SU-DHL-6 (cell line): ENCODE results near the gene TMEM170B.

ENCODE experiments used
- EZH2phosphoT487 ChIP-seq: fragments of 200-600 bp; sonication (generic), shearing (Covaris generic); conservative IDR thresholded peaks from 2 replicates; pipeline ENCODE4 v1.6.1; 2018; ENCODE audit warnings: mild to moderate bottlenecking, antibody characterized with exemption, low read length, moderate library complexity, mixed read lengths
- TF ChIP-seq, protein P1 (sequence below): fragments of 200-600 bp; sonication (generic); IDR thresholded peaks from one replicate; pipeline ENCODE4 v1.5.1; 2017; ENCODE audit warnings: antibody characterized with exemption, mild to moderate bottlenecking, low read length, moderate library complexity; ENCODE audit not compliant: insufficient read depth, poor library complexity, severe bottlenecking

DNA sequence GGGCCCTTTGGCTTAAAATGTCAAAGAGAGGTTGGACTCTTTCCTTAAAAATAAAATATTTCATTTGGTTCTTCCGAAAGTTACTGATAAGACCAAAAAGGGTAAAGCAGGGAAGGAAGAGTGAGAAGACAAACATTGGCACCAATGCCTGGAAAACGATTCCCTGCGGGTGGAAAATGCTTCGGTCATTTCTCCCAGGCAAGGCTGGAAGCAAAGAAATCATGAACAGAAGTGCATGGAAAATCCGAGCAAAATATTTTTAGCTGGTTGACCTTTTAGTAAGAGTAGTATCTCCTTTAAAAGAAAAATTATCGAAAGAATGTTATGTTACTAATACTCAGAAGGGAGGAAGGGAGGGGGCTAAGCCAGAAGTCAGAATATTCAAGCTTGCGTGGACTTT lies 62.7 kb downstream of the TMEM170B start:
- TF ChIP-seq, protein P1, sequence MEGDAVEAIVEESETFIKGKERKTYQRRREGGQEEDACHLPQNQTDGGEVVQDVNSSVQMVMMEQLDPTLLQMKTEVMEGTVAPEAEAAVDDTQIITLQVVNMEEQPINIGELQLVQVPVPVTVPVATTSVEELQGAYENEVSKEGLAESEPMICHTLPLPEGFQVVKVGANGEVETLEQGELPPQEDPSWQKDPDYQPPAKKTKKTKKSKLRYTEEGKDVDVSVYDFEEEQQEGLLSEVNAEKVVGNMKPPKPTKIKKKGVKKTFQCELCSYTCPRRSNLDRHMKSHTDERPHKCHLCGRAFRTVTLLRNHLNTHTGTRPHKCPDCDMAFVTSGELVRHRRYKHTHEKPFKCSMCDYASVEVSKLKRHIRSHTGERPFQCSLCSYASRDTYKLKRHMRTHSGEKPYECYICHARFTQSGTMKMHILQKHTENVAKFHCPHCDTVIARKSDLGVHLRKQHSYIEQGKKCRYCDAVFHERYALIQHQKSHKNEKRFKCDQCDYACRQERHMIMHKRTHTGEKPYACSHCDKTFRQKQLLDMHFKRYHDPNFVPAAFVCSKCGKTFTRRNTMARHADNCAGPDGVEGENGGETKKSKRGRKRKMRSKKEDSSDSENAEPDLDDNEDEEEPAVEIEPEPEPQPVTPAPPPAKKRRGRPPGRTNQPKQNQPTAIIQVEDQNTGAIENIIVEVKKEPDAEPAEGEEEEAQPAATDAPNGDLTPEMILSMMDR, result no peak
- no peak for TF ChIP-seq EZH2phosphoT487
